Measurements from ENCODE around the gene PAX6.

The PAX6 gene

DNA sequence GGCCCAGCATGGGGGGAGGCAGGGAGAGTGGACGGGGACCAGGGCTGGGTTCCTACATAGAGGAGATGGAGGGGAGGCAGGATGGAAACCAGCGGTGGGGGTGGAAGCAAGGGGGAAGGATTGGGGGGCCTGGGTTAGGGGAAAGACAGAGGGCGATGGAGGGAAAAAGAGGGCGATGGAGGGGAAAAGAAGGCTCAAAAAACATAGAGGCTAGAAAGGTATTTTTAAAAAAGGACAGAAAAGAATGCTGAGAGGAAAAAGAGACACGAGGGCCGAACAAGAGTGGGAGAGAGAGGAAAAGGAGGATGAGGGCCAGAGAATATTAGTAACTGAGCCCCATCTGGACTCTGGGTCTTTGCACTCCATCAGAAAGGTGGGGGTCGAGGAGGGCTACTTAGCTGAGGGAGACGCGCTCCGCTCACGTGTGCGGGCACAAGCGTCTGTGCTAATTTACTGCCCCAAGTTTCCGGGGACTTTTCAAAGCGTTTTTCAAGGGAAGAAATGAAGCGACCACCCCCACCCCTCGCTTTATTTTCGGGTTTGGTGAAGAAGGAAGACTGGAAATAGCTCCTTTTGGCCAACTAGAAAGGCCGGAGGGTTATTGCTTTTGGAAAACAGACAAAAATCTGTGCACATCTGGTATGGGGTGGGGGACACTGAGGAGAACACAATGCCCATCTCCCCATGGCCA is 14.5 kb downstream of the PAX6 start:
- no peak for DNase-seq

DNA sequence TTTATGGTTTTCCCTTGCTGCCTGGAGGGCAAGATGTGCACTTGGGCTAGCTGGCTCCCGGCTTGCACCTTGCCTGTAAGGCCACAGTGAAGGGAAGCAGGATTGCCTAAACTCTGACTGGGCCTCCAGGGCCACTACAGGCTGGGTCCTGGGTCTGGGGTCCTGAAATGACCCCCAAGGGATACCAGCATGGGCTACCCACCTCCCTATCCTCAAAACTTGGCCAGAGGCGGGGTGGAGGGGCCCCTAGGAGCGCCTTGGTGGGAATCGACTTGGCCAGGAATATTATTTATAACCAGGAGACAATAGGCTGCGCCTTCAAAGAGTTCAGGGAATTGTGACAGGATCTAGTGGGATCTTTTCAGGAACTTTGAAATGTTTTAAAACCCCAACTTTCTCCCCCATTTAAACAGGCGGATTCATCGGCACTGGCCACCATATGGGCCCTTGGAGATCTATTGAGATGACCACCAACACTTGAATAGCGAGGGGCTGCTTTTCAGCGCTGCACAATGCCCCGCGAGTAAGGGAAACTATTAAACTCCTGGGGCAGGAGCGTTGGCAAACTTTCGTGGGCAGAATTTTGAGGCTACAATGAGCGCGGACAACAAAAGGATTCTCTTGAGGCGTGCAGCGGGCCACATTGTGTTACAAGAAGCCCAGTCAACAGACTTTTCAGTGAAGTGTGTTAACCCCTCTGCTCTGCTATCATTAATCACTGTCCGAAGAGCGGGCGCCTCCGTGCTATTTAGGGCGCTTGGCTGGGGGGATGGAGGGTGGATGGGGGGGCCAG is 15.2 kb downstream of the PAX6 start:
- DNase-seq = no peak

DNA sequence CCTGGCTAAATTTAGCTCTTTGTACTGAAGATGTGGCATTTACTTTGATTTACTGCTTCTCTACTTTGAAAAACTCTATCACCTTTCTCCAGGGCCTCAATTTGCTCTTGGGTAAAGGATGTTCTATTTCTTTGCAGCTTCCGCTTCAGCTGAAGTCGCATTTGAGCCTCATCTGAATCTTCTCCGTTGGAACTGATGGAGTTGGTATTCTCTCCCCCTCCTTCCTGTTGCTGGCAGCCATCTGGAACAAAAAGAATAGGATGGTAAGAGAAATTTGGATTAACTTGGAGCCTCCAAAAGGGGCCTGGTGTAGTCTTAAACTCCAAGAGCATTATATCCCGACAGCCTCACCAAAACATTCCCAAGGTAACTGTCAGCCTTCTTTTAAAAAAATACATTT is 16.6 kb downstream of the PAX6 start:
- no peak for DNase-seq

DNA sequence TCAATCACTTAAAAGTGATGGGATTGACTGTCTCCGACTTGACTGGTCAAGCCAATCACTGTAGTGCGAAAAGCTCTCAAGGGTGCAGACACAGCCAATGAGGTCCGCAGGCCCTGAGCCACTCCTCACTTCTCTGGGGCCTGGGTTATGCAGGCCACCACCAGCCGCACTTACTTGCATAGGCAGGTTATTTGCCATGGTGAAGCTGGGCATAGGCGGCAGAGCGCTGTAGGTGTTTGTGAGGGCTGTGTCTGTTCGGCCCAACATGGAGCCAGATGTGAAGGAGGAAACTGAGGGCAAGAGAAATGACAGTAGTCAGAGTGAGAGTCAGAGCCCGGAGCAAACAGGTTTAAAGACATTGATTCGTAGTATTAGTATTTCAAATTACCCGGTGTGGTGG is 17.9 kb downstream of the PAX6 start:
- DNase-seq = no peak

DNA sequence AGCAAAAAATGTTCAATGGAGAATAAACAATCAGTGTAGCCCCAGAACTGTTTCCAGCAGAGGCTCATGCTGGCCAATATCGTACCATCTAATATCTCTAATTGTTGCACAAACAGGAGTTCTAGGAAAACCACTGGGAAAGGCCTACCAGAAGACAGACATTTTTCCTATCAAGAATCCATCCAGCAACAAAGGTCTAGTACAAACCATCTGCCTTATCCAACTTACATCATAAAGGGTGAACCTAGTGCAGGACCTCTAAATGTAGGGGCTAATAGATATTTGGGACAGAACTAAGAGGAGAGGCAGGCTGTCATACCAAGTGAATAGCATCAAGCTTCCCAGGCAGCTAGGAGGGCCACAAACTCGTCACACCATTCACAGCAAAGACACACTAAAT is 18.7 kb downstream of the PAX6 start:
- no peak for DNase-seq

DNA sequence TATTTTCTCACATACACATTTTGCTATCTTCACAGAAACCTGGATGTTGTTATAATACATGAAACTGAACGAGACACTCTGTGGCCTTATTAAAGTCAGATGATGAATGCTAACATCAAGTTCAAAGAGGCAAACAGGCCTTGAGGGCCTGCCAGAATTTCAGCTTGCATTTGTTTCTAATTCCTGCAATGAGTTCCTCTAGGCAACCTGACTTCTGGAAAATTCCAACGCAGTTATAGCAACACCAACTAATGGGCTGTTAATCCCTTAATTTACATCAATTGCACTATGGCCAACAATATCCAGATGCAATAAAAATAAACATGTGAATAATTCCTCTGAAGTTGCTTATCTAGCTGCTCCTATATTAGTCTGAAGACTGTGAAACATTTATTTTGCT is 19.1 kb downstream of the PAX6 start:
- DNase-seq = no peak

DNA sequence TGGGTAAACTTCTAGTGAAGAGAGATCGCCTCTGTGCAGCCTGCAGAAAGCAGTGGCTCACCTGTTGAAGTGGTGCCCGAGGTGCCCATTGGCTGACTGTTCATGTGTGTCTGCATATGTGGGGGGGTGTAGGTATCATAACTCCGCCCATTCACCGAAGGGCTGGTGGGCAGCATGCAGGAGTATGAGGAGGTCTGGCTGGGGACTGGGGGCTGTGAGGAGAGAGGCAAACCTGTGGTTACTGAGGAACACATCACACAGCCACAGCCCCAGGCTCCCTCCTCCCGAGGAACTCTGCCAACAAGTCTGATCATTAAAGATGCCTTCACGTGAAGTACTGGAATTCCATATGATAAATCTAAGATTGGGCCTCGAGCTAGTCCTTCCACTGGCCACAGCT is 20.5 kb downstream of the PAX6 start:
- DNase-seq = no peak

DNA sequence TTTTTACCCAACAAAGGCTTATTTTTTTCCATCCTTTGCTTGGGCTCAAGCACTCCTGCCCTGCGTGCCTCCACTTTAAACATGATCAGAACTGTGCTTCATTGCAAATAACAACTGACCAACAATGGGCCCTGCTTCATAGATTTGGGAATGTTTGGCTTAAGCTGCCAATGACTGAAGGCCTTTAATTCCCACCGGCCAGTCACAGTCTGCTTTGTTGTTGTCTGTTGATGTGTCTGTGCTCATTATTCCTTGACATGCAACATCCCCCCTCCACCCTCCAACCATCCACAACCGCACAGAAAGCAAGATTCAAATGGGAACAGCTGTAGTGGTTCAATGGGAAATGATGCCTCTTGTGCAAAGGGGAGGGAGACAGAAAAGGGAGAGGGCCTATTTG is 23.0 kb downstream of the PAX6 start:
- no peak for DNase-seq

DNA sequence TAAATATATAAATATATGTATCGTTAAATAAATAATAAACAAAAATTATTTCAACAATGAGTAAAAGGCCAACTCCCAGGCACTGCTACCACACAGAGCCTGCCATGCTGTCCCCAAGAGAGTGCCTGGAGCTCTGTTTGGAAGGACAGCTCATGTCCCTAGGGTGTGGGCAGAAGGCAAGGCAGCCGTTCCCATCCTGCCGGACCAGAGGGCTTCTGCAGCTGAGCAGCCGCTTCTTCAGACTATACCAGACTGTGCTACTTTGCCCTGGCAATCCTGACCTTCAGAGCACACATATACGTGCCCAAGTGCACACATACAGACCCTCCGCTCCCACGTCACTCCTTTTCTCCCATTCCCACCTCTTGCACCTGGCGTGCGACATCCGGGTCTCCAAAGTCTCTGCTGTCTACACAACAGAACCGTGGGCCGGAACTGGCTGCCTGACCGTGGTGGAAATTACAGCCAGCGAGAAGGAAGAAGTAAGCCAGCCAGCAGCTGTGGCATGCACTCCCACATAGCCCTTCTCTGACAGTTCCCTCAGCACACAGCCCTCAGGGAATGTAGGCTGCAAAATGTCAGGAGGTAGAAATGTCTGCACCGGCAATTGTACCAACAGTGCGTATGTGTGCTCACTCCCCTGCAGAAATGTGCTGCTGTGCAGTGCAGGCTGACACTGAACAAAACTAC is 24.0 kb downstream of the PAX6 start:
- no peak for DNase-seq

DNA sequence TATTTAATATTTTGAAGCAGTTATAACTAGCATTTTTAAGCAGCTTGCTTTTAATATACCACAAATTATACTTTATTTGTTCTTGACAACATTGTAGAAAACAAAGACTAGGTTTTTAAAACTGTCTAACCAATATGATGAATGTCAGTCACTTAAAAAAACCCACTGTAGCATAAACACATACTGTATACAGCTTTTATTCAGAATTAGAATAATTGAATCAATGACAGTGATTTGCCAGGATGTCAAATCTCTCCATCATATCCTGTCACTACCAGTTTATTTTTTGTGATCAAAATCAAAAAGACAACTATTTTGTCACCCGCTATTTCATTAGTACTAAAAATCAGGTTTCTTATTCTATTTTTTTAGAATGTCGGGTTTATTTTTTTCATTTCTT is 26.5 kb downstream of the PAX6 start:
- no peak for DNase-seq

DNA sequence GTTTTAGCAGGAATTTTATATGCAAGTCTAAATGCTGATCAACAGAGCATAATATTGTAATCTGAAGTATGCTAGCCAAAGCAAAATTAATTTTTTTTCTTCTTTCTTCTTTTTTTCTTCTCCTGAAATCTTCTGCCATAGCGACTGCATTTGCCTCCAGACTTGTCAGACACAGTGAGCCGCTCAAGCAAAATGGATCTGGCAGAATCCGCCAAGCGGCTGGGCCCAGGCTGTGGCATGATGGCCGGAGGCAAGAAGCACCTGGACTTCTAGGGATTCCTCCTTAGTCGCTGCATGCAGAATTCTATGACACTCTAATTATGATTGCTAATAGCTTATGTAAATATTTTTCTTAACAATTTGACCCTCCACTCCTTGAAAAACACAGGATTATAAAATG is 27.9 kb downstream of the PAX6 start:
- DNase-seq = no peak

DNA sequence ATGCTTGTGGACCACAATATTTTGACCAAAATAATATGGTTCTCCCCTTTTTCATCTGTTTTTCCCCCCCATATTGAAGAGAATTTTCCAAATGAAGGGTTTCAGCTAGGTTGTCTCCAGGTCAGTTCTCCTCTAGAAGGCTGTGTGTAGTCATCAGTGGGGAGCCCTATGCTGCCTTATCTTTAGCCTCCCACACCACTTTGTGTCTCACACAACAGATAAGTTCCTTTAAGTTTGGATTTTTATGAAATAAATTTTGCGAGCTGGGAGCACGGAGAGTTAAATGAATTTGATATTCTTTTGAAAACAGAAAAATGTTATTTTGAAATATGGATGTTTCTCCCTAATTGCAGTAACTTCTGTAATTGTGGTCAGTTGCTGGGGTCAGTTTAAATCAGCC is 28.9 kb downstream of the PAX6 start:
- DNase-seq = no peak

DNA sequence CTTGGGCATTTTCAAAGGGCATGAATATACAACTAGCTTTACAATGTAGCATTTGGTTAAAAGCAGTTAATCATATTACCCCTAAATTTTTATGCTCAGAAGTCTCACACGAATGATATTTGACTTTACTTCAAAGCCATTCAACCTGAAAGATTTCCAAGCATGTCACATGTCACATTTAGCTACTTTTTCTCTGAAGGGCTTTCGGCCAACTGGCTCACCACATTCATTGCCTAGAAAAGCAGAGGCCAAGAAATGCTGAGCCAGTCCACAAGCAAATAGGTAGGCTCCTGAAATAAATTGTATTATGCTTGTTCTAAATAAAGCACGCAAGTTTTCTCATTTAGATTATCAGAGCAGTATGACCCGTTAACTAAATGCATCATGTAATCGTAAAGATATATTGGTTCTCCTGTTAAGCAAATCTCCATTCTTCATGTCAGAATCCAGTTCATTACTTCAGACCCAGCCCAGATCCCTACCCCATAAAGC is 30.6 kb downstream of the PAX6 start:
- no peak for DNase-seq

DNA sequence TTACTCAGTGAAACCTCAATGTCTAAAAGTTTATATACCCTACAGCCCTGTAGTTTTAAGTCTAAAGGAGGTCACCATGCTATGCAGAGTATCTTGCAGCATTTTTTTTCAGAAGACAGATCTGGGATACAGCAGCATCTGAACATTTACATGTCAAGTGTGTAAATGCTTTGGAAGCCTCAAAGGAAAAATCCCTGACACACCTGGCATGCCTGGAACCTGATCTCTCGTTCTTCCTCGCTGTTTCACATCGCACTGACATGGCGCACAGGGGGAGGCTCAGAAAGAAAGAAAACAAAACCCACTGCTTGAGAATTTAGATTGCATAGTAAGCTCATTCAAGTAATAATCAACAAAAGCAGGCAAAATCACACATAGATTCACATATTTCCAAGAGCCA is 31.0 kb downstream of the PAX6 start:
- DNase-seq = no peak

DNA sequence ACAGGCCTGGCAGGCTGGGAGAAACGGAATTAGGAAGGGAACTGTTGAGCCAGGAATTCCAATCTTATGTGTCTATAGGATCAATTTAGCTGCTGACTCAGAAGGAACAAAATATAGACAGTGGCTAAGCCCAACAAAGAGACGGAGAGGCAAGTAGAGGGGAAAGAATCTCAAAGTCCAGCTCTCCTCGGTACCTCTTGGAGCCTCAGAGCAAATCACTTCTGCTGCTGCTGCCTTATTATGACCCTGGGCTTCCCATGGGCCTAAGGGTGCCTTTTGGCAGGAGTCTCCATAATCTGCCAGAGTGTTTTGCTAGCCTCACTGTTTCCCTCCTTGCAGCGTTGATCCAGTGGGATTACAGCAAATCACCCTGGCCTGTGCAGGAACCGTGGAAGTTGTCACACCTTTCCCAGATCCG is 31.7 kb downstream of the PAX6 start:
- DNase-seq = no peak

DNA sequence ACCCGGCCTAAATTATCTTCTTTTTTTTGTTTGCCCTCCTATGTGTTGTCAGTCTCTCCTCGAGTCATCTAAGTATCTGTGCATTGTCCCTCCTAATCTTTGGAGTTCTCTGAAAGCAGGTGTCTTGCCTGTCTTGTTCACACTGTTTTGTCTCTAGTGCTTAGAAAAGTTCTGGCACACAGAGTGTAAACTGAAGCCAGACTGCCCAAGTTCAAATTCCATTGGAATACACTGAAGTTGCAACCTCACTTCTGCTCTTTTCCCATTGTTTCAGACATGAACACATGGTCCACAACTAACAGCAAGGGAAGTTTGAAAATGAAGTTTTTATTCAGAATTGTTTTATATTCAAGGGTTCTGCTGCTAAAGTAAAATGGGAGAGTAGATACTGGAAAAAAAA is 38.7 kb downstream of the PAX6 start:
- DNase-seq = no peak

DNA sequence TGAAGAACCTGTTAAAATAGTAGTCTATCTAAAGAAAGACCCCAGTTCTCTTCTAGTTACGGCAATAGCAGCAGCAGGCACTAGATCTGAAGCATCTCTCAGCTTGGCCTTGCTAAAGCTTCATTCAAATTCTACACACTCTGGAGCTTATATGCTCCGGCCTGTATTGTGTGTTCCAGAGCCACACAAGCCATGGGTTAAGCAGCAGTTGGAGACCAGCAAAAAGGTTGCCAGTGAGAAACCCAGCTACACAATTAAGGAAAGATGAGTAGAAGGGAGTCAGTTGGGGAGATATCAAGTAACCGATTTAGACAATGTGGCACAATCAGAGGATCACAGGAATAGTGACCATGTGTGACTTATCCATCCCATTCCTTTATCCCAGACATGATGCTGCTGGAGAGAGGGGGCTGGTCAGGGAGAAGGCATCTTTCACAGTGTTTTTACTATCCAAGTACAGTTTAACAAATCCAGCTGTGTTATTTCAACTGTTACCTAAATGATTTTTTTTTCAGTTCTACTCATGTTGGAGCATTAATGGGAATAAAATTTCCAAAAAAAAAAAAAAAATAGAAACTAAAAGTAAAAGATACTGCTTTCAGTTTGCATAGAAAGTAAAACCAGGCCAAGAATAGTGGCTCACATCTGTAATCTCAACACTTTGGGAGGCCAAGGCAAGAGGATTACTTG is 41.0 kb downstream of the PAX6 start:
- DNase-seq = no peak

DNA sequence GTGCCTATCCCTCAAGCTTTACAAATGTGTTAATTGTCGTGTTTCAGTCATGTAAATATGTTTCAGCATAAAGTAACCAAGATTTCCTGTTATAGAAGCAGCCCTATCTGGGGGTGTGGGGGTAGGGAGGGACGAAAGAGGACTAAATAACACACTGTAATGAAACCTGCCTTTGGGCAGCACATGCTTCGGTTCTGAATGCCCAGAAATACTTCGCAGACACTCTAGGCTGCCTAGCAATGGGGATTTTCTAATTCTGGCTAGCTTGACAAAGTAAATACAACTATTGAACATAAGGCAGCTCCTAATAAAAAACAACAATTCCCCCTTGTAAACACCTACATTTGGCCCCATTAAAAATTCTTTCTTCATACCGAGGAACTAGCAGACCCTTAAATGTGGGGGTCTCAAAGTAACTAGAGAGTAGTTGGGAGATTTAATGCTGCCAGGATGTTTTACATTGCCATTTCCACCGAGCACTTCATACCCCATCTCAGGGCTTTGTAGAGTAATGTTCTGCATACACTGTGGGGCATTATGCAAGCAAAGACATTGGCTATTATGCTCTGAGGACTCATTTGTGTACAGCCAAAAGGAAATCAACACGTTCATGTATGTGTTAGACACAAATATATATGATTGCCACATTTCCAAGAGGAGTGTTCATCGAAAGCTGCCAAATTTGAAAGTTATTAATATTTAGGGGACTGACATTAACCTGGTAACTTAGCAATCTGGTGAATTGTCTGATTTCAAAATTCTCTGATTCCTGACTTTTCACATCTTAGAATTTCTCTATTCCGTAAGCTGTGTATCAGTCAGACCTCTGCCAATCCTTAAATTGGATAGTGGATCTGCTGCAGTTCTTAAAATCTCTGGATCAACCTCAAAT is 42.1 kb downstream of the PAX6 start:
- DNase-seq = no peak

DNA sequence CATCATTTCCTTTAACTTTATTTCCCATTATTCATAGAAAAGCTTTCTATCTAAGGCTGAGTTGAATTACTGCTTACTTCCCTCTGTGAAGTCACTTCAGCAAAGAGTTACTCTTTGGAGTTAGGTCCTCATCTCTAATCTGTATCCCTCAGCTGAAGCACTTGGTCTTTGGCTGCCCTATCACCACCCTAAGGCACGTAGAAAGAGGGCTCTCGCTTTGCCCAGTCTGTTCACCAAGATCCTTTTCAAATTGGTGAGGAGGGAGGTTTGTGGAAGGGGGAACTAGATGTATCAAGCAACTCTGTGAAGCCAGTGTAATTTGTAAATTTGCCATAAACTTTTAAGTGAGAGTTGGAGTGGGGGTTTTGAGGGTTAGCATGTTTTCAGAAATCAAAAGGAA is 43.4 kb downstream of the PAX6 start:
- no peak for DNase-seq

DNA sequence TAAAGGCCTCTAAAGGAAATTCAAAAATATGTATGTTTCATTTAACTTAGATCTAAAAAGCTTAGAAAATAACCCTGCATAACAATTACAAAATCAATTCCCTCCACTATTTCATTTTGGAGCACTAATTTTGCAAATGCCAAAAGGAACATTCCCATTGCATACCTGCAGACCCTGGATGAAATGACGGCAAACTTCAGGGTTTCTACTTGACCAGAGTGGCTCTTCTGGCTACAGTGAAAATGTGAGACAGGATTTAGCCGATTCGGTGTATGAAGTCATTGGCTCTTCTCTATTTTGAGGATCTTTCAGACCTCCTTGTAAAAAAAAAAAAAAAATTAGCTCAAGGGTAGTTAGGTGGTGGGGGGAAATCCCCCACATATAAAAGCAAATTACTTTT is 44.1 kb downstream of the PAX6 start:
- no peak for DNase-seq

DNA sequence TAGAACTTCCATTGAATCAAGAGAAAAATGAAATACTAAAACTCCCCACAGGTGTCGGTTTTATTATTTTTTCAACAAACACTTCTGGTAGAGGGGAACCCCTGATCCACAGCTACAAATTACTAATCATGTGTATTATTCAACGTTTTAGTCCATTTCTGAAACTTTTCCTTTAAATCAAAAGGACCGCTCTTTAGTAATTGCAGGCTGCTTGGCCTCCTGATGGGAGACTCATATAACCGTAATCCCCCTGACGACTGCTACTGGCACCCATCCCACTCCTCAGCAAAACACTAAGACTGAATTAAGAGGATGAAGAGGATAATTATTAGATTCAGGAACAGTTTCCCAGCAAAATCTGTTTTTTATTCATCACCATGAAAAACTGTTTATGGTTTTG is 46.4 kb downstream of the PAX6 start:
- peak in 1 of 2 experiments; percentile 18 for DNase-seq

DNA sequence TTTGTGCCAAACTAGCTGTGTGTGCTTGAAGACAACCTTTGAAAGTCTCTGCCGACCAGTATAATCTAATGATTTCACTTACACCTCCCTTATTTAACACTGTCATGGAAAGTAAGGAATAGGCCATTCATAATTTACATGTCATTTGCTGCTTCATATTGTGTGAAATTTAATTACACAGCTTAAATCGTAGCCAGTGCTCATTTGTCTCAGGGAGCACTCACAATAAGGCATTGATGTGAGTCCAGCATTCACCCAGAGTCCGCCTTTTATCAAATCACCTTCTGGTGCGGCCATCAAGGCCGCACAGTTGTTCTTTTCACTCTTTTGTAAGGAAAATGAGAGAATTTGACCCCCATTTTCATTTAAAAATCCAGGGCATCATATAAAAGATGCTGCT is 46.9 kb downstream of the PAX6 start:
- peak in 1 of 2 experiments; percentile 50 for DNase-seq

Data from NCI-H1930 (cell line).